IPS-18a (cell line): ENCODE results near the gene PARK7.

Experiments used
- H3K27ac ChIP-seq: one replicate; pipeline ENCODE4 v1.5.1; 2013; ENCODE audit warnings: low read length
- H3K27me3 ChIP-seq: one replicate; pipeline ENCODE4 v1.6.1; 2013; ENCODE audit warnings: mild to moderate bottlenecking, low read length; ENCODE audit not compliant: control insufficient read depth, insufficient read depth
- H3K36me3 ChIP-seq: one replicate; pipeline ENCODE4 v1.6.1; 2013; ENCODE audit warnings: low read depth, low read length; ENCODE audit not compliant: control insufficient read depth
- H3K4me1 ChIP-seq: one replicate; pipeline ENCODE4 v1.6.1; 2013; ENCODE audit warnings: low read depth, low read length; ENCODE audit not compliant: control insufficient read depth
- H3K4me3 ChIP-seq: one replicate; pipeline ENCODE4 v1.5.1; 2013; ENCODE audit warnings: low read length
- H3K9ac ChIP-seq: one replicate; pipeline ENCODE4 v1.6.1; 2013; ENCODE audit warnings: mild to moderate bottlenecking, low read length, moderate library complexity
- H3K9me3 ChIP-seq: one replicate; pipeline ENCODE4 v1.6.1; 2013; ENCODE audit warnings: low read depth, low read length; ENCODE audit not compliant: control insufficient read depth

PARK7 gene

GRCh38 chr1:8021676-8022266 lies 60.3 kb downstream of the PARK7 start:
- H3K27ac ChIP-seq, result no peak overlapping the region
- no peak overlapping the region for H3K9ac ChIP-seq
- no peaks in the 10 kb centered on the region for H3K9me3 ChIP-seq
- peaks cover 14% of the 10 kb centered on the region for H3K27me3 ChIP-seq
- no peak overlapping the region for H3K4me3 ChIP-seq
- no peaks in the 10 kb centered on the region for H3K36me3 ChIP-seq
- H3K4me1 ChIP-seq, result peaks cover 61% of the 10 kb centered on the region

GRCh38 chr1:8022395-8023286 lies 61.1 kb downstream of the PARK7 start:
- no peak overlapping the region for H3K27ac ChIP-seq
- H3K9ac ChIP-seq, result no peak overlapping the region
- no peaks in the 10 kb centered on the region for H3K36me3 ChIP-seq
- peaks cover 21% of the 10 kb centered on the region for H3K27me3 ChIP-seq
- H3K9me3 ChIP-seq, result no peaks in the 10 kb centered on the region
- H3K4me3 ChIP-seq, result no peak overlapping the region
- H3K4me1 ChIP-seq, result peaks cover 61% of the 10 kb centered on the region

- Histone ChIP-seq H3K4me1 (peaks cover 58% of the 10 kb centered on the region), H3K9ac (no peak overlapping the region)
Observed at GRCh38 chr1:8023287-8023994, 61.9 kb downstream of the PARK7 start.

GRCh38 chr1:8023995-8024313 lies 62.4 kb downstream of the PARK7 start:
- peaks cover 21% of the 10 kb centered on the region for H3K27me3 ChIP-seq
- peaks cover 53% of the 10 kb centered on the region for H3K4me1 ChIP-seq
- no peak overlapping the region for H3K27ac ChIP-seq
- H3K36me3 ChIP-seq, result no peaks in the 10 kb centered on the region
- H3K9me3 ChIP-seq, result no peaks in the 10 kb centered on the region
- H3K9ac ChIP-seq, result no peak overlapping the region
- peak overlapping the region; percentile 97 for H3K4me3 ChIP-seq

More at GRCh38 chr1:8023287-8023994, 61.9 kb downstream of the PARK7 start:
- Histone ChIP-seq H3K27me3 (peaks cover 21% of the 10 kb centered on the region), H3K27ac (no peak overlapping the region), H3K9me3 (no peaks in the 10 kb centered on the region), H3K36me3 (no peaks in the 10 kb centered on the region), H3K4me3 (peak overlapping the region; percentile 26)

GRCh38 chr1:8024329-8024728 lies 62.8 kb downstream of the PARK7 start:
- H3K4me3 ChIP-seq, result peak overlapping the region; percentile 97
- H3K27me3 ChIP-seq, result peaks cover 21% of the 10 kb centered on the region
- no peak overlapping the region for H3K9ac ChIP-seq
- no peaks in the 10 kb centered on the region for H3K36me3 ChIP-seq
- H3K4me1 ChIP-seq, result peaks cover 49% of the 10 kb centered on the region
- no peak overlapping the region for H3K27ac ChIP-seq
- H3K9me3 ChIP-seq, result no peaks in the 10 kb centered on the region

- Histone ChIP-seq H3K27ac (no peak overlapping the region), H3K4me3 (peak overlapping the region; percentile 97), H3K36me3 (no peaks in the 10 kb centered on the region), H3K27me3 (peaks cover 21% of the 10 kb centered on the region), H3K9me3 (no peaks in the 10 kb centered on the region), H3K4me1 (peaks cover 45% of the 10 kb centered on the region), H3K9ac (peak overlapping the region; percentile 75)
Observed at GRCh38 chr1:8025061-8025670, 63.7 kb downstream of the PARK7 start.

- no peaks in the 10 kb centered on the region for H3K9me3 ChIP-seq
- peaks cover 21% of the 10 kb centered on the region for H3K27me3 ChIP-seq
- H3K4me1 ChIP-seq, result peaks cover 45% of the 10 kb centered on the region
- no peak overlapping the region for H3K27ac ChIP-seq
- H3K9ac ChIP-seq, result peak overlapping the region; percentile 75
- peak overlapping the region; percentile 97 for H3K4me3 ChIP-seq
- H3K36me3 ChIP-seq, result no peaks in the 10 kb centered on the region
Observed at GRCh38 chr1:8025671-8026144, 64.2 kb downstream of the PARK7 start.

GRCh38 chr1:8026153-8026975 lies 64.9 kb downstream of the PARK7 start, which contains the start of gene ERRFI1:
Gene ERRFI1, minus strand, starts transcription at chr1:8026309. Its CDS starts 10,690 bp downstream, at chr1:8015619.
- peak within 1 kb of the TSS; percentile 97 for H3K4me3 ChIP-seq
- peaks cover 21% of the 10 kb centered on the region for H3K27me3 ChIP-seq
- no peaks in the 10 kb centered on the region for H3K36me3 ChIP-seq
- peaks cover 45% of the 10 kb centered on the region for H3K4me1 ChIP-seq
- H3K27ac ChIP-seq, result no peak within 1 kb of the TSS
- H3K9ac ChIP-seq, result peak within 1 kb of the TSS; percentile 75
- H3K9me3 ChIP-seq, result no peaks in the 10 kb centered on the region

GRCh38 chr1:8026976-8027747 lies 65.7 kb downstream of the PARK7 start:
- peaks cover 39% of the 10 kb centered on the region for H3K4me1 ChIP-seq
- peak overlapping the region; percentile 42 for H3K9ac ChIP-seq
- no peaks in the 10 kb centered on the region for H3K36me3 ChIP-seq
- H3K4me3 ChIP-seq, result peak overlapping the region; percentile 58
- peaks cover 21% of the 10 kb centered on the region for H3K27me3 ChIP-seq
- no peaks in the 10 kb centered on the region for H3K9me3 ChIP-seq
- H3K27ac ChIP-seq, result no peak overlapping the region
